ENCODE results near the gene HASPIN.

The HASPIN gene

DNA sequence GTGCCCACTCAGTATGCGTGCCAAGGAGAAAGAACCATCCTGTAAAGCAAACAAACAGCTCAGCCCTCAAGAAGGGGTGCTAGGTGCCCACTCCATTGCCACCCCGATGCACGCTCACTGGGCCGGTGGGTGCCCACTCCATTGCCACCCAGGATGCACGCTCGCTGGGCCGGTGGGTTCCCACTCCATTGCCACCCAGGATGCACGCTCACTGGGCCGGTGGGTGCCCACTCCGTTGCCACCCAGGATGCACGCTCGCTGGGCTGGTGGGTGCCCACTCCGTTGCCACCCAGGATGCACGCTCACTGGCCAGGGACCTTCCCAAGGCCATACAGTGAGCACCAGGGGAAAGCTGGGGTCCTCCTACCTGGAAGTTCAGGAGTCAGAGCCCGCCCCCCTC is 28.1 kb downstream of the HASPIN start:
- peaks cover 0 to 11% (median 4%) of the 10 kb centered on the region in 4 experiments for H3K4me1 ChIP-seq (ENCODE audit: control extremely low read depth in 1 of 4, control insufficient read depth in 4 of 4, insufficient read depth in 4 of 4, low read length in 3 of 4)
- ChIA-PET CTCF (interaction anchor here (0.6 to 3.8 kb wide), 4 partner anchors 13 to 75 kb away, joined by 3 to 25 read pairs (median 4); no protein-coding TSS in a partner anchor), POLR2A (no interaction called here)
- no peaks in the 10 kb centered on the region for H3K36me3 ChIP-seq (ENCODE audit: control insufficient read depth in 4 of 4, insufficient read depth in 4 of 4, low read length in 3 of 4)
- no peaks in the 10 kb centered on the region for H3K9me3 ChIP-seq (ENCODE audit: control extremely low read depth in 1 of 5, control insufficient read depth in 4 of 5, insufficient read depth in 2 of 5, low read depth in 1 of 5, low read length in 4 of 5)
- 98% methylated on average over 15 of the region's 15 CpGs for WGBS (ENCODE audit: insufficient coverage)
- no peaks in the 10 kb centered on the region for H3K27me3 ChIP-seq (replicated peaks in 2 of 5; ENCODE audit: control insufficient read depth in 4 of 5, insufficient read depth in 5 of 5, low read length in 4 of 5)
- no peak overlapping the region for H3K27ac ChIP-seq (ENCODE audit: insufficient read depth in 1 of 2, low read depth in 1 of 2, low read length in 2 of 2, poor library complexity in 1 of 2, severe bottlenecking in 2 of 2)
- H3K4me3 ChIP-seq (ENCODE audit: control insufficient read depth in 1 of 7, extremely low read depth in 1 of 7, insufficient read depth in 4 of 7, low read depth in 2 of 7, low read length in 6 of 7): no peak overlapping the region
- DNase-seq: no peak

DNA sequence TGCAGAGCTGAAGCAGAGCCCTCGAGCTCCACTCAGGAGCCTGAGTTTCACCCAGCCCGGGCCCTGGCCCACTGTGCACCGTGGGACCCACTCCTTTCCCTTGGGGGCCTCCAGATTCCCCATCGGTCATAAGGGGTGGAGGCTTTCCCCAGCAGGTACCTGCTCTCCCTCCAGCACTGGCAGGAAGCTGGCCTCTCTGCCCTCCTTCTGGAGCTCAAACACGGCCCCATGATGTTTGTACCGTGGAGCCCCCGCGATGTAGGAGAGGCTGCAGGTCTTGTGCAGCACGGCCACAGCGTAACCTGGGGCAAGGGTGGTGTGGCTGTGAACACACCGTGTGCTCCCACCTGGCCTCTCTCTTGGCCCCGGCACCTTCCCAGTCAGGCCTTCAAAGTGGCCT is 29.9 kb downstream of the HASPIN start:
- Histone ChIP-seq H3K4me3 (ENCODE audit: control insufficient read depth in 1 of 7, extremely low read depth in 1 of 7, insufficient read depth in 4 of 7, low read depth in 2 of 7, low read length in 6 of 7) (no peak overlapping the region), H3K27me3 (replicated peaks in 2 of 5; ENCODE audit: control insufficient read depth in 4 of 5, insufficient read depth in 5 of 5, low read length in 4 of 5) (no peaks in the 10 kb centered on the region), H3K36me3 (ENCODE audit: control insufficient read depth in 4 of 4, insufficient read depth in 4 of 4, low read length in 3 of 4) (no peaks in the 10 kb centered on the region), H3K9me3 (ENCODE audit: control extremely low read depth in 1 of 5, control insufficient read depth in 4 of 5, insufficient read depth in 2 of 5, low read depth in 1 of 5, low read length in 4 of 5) (no peaks in the 10 kb centered on the region), H3K27ac (ENCODE audit: insufficient read depth in 1 of 2, low read depth in 1 of 2, low read length in 2 of 2, poor library complexity in 1 of 2, severe bottlenecking in 2 of 2) (no peak overlapping the region), H3K4me1 (ENCODE audit: control extremely low read depth in 1 of 4, control insufficient read depth in 4 of 4, insufficient read depth in 4 of 4, low read length in 3 of 4) (peaks cover 0 to 17% (median 6%) of the 10 kb centered on the region in 4 experiments)
- DNase-seq: no peak
- 86% methylated on average over 11 of the region's 12 CpGs for WGBS (ENCODE audit: insufficient coverage)
- ChIA-PET CTCF (interaction anchor here (0.9 kb wide), 2 partner anchors 11 to 70 kb away, joined by 3 to 4 read pairs; no protein-coding TSS in a partner anchor), POLR2A (interaction anchor here (0.5 to 1.0 kb wide), 2 partner anchors 16 to 63 kb away, joined by 3 to 6 read pairs; no protein-coding TSS in a partner anchor)

DNA sequence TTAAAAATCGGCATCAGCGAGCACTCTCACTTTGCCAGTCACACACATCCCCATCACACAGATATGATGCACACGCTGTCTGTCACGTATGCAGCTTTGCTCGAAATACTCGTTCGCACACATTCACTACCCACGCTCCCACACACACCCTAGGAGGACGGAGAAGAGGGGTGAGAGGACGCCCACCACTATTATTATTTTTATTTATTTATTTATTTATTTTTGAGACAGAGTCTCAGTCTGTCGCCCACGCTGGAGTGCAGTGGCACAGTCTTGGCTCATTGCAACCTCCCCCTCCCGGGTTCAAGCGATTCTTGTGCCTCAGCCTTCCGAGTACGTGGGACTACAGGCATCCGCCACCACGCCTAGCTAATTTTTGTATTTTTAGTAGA is 30.4 kb downstream of the HASPIN start:
- ChIA-PET POLR2A (interaction anchor here (0.5 to 1.0 kb wide), 2 partner anchors 16 to 62 kb away, joined by 3 to 6 read pairs; no protein-coding TSS in a partner anchor), CTCF (interaction anchor here (0.9 kb wide), 2 partner anchors 11 to 71 kb away, joined by 3 to 4 read pairs; no protein-coding TSS in a partner anchor)
- no peaks in the 10 kb centered on the region for H3K9me3 ChIP-seq (ENCODE audit: control extremely low read depth in 1 of 5, control insufficient read depth in 4 of 5, insufficient read depth in 2 of 5, low read depth in 1 of 5, low read length in 4 of 5)
- H3K4me3 ChIP-seq (ENCODE audit: control insufficient read depth in 1 of 7, extremely low read depth in 1 of 7, insufficient read depth in 4 of 7, low read depth in 2 of 7, low read length in 6 of 7): no peak overlapping the region
- WGBS (ENCODE audit: insufficient coverage): 100% methylated on average over 4 of the region's 18 CpGs
- DNase-seq: no peak
- H3K36me3 ChIP-seq (ENCODE audit: control insufficient read depth in 4 of 4, insufficient read depth in 4 of 4, low read length in 3 of 4): no peaks in the 10 kb centered on the region
- peaks cover 0 to 17% (median 6%) of the 10 kb centered on the region in 4 experiments for H3K4me1 ChIP-seq (ENCODE audit: control extremely low read depth in 1 of 4, control insufficient read depth in 4 of 4, insufficient read depth in 4 of 4, low read length in 3 of 4)
- H3K27me3 ChIP-seq (replicated peaks in 2 of 5; ENCODE audit: control insufficient read depth in 4 of 5, insufficient read depth in 5 of 5, low read length in 4 of 5): no peaks in the 10 kb centered on the region
- no peak overlapping the region for H3K27ac ChIP-seq (ENCODE audit: insufficient read depth in 1 of 2, low read depth in 1 of 2, low read length in 2 of 2, poor library complexity in 1 of 2, severe bottlenecking in 2 of 2)

DNA sequence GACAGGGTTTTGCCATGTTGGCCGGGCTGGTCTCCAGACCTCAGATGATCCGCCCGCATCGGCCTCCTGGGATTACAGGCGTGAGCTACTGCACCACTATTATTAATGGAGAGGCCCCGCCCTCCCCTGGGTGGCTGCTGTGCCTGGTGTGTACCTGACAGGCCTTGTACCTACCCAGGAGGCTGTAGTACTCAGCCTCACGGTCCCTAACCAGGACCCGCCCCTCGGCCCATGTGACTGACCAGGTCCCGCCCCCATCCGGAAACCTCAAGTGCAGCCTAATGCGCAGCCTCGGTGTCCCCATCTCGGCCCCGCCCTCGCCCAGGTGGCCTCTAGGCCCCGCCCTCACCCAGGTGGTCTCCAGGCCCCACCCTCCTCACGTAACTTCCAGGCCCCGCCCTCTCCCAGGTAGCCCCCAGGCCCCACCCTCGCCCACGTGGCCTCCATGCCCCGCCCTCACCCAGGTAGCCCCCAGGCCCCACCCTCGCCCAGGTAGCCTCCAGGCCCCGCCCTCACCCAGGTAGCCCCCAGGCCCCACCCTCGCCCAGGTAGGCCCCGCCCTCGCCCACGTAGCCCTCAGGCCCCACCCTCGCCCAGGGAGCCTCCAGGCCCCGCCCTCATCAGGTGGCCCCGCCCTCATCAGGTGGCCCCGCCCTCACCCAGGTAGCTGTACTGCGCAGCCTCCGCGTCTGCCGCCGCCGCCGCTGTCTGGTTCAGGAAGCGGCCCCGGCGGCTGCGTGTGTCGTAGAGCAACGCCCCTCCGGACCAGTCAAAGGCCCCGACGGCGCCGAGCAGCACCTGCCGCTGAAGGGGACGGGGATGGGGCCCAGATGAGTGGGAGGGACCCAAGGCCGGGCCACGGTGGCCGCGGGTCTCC is 31.0 kb downstream of the HASPIN start:
- H3K27me3 ChIP-seq (replicated peaks in 2 of 5; ENCODE audit: control insufficient read depth in 4 of 5, insufficient read depth in 5 of 5, low read length in 4 of 5): no peaks in the 10 kb centered on the region
- H3K36me3 ChIP-seq (ENCODE audit: control insufficient read depth in 4 of 4, insufficient read depth in 4 of 4, low read length in 3 of 4): no peaks in the 10 kb centered on the region
- H3K4me3 ChIP-seq (ENCODE audit: control insufficient read depth in 1 of 7, extremely low read depth in 1 of 7, insufficient read depth in 4 of 7, low read depth in 2 of 7, low read length in 6 of 7): peak overlapping the region in 3 of 7 experiments; percentile 36 to 58 (median 46)
- CTCF ChIA-PET: interaction anchor here (1.4 to 1.6 kb wide), 2 partner anchors 16 to 17 kb away, joined by 3 to 9 read pairs; no protein-coding TSS in a partner anchor
- peak overlapping the region in 1 of 2 experiments; percentile 34 for H3K27ac ChIP-seq (ENCODE audit: insufficient read depth in 1 of 2, low read depth in 1 of 2, low read length in 2 of 2, poor library complexity in 1 of 2, severe bottlenecking in 2 of 2)
- peaks cover 0 to 17% (median 6%) of the 10 kb centered on the region in 4 experiments for H3K4me1 ChIP-seq (ENCODE audit: control extremely low read depth in 1 of 4, control insufficient read depth in 4 of 4, insufficient read depth in 4 of 4, low read length in 3 of 4)
- POLR2A ChIA-PET: interaction anchor here (0.6 kb wide), 2 partner anchors 12 to 16 kb away, joined by 3 read pairs; no protein-coding TSS in a partner anchor
- DNase-seq: peak; percentile 80 to 92 (median 89)
- 14% methylated on average over 38 of the region's 56 CpGs for WGBS (ENCODE audit: insufficient coverage)
- H3K9me3 ChIP-seq (ENCODE audit: control extremely low read depth in 1 of 5, control insufficient read depth in 4 of 5, insufficient read depth in 2 of 5, low read depth in 1 of 5, low read length in 4 of 5): peaks cover 0 to 4% (median 0%) of the 10 kb centered on the region in 5 experiments

DNA sequence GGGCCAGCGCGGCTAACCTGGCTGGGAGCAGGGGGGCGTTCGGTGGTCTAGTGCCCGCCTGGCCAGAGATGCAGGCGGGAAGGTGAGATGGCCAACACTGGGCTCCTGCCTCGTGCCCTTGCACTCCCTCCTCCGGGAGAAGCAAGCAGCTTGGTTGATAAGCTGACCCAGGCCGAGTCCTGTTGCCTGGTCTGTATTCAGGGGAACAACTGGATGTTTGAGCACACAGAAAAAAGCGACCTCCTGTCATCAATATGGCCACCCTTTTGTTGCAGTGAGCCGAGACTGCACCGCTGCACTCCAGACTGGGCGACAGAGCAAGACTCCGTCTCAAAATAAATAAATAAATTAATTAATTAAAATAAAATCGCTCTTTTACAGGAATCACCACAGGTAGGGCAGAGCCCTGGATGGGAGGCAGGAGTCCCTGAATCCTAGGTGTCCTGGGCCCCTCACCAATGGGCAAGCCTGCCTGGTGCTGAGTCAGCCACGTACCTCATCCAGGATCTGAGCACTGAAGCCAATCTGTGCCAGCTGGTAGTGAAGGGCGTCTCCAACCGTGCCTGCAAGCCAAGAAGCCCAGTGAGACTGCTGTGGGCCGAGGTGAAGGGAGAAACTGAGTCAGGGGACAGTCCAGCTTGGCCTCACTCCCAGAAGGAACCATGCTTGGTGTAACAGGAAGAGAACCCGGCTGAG is 31.8 kb downstream of the HASPIN start:
- Histone ChIP-seq H3K4me1 (ENCODE audit: control extremely low read depth in 1 of 4, control insufficient read depth in 4 of 4, insufficient read depth in 4 of 4, low read length in 3 of 4) (peaks cover 0 to 17% (median 6%) of the 10 kb centered on the region in 4 experiments), H3K4me3 (ENCODE audit: control insufficient read depth in 1 of 7, extremely low read depth in 1 of 7, insufficient read depth in 4 of 7, low read depth in 2 of 7, low read length in 6 of 7) (peak overlapping the region in 2 of 7 experiments; percentile 46 to 58), H3K9me3 (ENCODE audit: control extremely low read depth in 1 of 5, control insufficient read depth in 4 of 5, insufficient read depth in 2 of 5, low read depth in 1 of 5, low read length in 4 of 5) (peaks cover 0 to 9% (median 0%) of the 10 kb centered on the region in 5 experiments), H3K27me3 (replicated peaks in 2 of 5; ENCODE audit: control insufficient read depth in 4 of 5, insufficient read depth in 5 of 5, low read length in 4 of 5) (no peaks in the 10 kb centered on the region), H3K27ac (ENCODE audit: insufficient read depth in 1 of 2, low read depth in 1 of 2, low read length in 2 of 2, poor library complexity in 1 of 2, severe bottlenecking in 2 of 2) (peak overlapping the region in 1 of 2 experiments; percentile 34), H3K36me3 (ENCODE audit: control insufficient read depth in 4 of 4, insufficient read depth in 4 of 4, low read length in 3 of 4) (no peaks in the 10 kb centered on the region)
- no peak for DNase-seq
- 78% methylated on average over 12 of the region's 20 CpGs for WGBS (ENCODE audit: insufficient coverage)
- POLR2A ChIA-PET: interaction anchor here (0.6 kb wide), 1 partner anchor 11 kb away, joined by 3 read pairs; no protein-coding TSS in a partner anchor
- CTCF ChIA-PET: interaction anchor here (1.0 to 1.6 kb wide), 6 partner anchors 9 to 260 kb away, joined by 3 to 9 read pairs (median 4); no protein-coding TSS in a partner anchor

- H3K4me1 ChIP-seq (ENCODE audit: control extremely low read depth in 1 of 4, control insufficient read depth in 4 of 4, insufficient read depth in 4 of 4, low read length in 3 of 4): peaks cover 0 to 25% (median 10%) of the 10 kb centered on the region in 4 experiments
- H3K36me3 ChIP-seq (ENCODE audit: control insufficient read depth in 4 of 4, insufficient read depth in 4 of 4, low read length in 3 of 4): no peaks in the 10 kb centered on the region
- 99% methylated on average over 5 of the region's 6 CpGs for WGBS (ENCODE audit: insufficient coverage)
- no peaks in the 10 kb centered on the region for H3K27me3 ChIP-seq (replicated peaks in 2 of 5; ENCODE audit: control insufficient read depth in 4 of 5, insufficient read depth in 5 of 5, low read length in 4 of 5)
- DNase-seq: no peak
- ChIA-PET CTCF (interaction anchor here (5.9 kb wide), 1 partner anchor 21 kb away, joined by 31 read pairs; no protein-coding TSS in a partner anchor), POLR2A (no interaction called here)
- H3K27ac ChIP-seq (ENCODE audit: insufficient read depth in 1 of 2, low read depth in 1 of 2, low read length in 2 of 2, poor library complexity in 1 of 2, severe bottlenecking in 2 of 2): no peak overlapping the region
- no peak overlapping the region for H3K4me3 ChIP-seq (ENCODE audit: control insufficient read depth in 1 of 7, extremely low read depth in 1 of 7, insufficient read depth in 4 of 7, low read depth in 2 of 7, low read length in 6 of 7)
- peaks cover 0 to 9% (median 0%) of the 10 kb centered on the region in 5 experiments for H3K9me3 ChIP-seq (ENCODE audit: control extremely low read depth in 1 of 5, control insufficient read depth in 4 of 5, insufficient read depth in 2 of 5, low read depth in 1 of 5, low read length in 4 of 5)
These were observed 36.0 kb downstream of the HASPIN start for GRCh38 chr17:3759597-3760216.
